GM21737 (cell line): ENCODE measurements around the gene PMFBP1.
A peak's percentile ranks its signal among the peaks of the same experiment; 100 is the strongest.

Experiments used
- ATAC-seq: cut with Tn5 transposase; IDR thresholded peaks from one replicate; pipeline ENCODE4 v1.9.1; 2021; ENCODE audit warnings: mild to moderate bottlenecking, moderate library complexity; ENCODE audit not compliant: unreplicated experiment

PMFBP1 gene

GRCh38 chr16:72172105-72173034 is at the start of gene PMFBP1:
Gene PMFBP1, minus strand, starts transcription at chr16:72172155. Its CDS starts 947 bp downstream, at chr16:72171208.
- ATAC-seq = peak; percentile 97

- no peak for ATAC-seq
Observed at GRCh38 chr16:72221630-72222024, 49.7 kb upstream of the PMFBP1 start.

DNA sequence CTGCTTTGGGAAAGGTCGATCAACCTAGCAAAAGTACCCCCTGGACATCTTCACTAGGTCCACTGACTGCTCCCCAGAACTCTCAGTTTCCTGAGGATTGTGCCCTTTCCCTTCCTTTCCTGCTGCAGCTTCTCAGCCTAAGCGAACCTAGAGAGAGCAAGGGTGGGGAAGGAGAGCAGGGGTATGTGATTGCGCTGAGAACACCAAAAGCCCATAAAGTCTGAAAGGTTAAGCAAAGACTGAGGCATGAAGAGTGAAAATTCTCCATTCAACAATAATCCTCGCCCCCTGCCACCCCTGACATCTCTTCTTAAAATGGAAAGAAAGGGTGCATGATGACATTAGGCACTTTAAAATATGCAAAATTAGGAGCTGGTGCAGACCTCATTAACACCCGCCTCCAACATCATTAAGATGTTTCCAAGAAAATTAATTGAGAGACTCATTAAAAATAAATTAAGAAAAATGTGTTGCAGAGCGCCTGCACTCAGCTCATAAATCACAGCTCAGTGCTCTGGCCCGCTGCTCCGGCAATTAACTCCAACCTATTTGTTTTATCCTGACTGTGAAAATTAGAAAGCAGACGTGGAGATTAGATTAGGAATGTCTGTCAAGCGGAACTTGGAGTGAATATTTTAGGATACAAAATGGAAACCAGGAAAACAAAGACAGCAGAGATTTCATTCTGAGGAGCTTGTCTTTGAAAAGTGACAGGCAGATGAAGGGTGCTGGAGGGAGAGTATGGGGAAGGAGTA is 49.1 kb upstream of the PMFBP1 start:
- ATAC-seq = no peak

DNA sequence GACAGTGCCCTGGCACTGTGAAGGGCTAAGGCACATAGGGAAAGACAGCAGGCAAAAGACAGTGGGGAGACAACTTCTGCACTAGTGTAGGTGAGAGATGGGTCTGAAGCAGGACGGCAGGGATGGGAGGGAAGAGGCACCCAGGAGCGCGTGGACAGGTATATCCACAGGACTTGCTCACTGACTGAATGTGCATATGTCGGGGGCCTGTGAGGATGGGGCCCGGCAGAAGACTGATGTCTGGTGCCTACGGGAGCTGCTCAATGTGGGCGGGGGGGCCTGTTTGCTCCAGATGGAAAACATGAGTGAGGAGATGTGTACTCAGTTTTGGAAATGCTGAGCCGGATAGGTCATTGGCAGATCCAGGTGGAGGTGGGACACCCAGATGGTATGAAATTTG is 47.3 kb upstream of the PMFBP1 start:
- ATAC-seq = no peak

GRCh38 chr16:72216767-72217166 is 44.8 kb upstream of the PMFBP1 start:
- no peak for ATAC-seq

GRCh38 chr16:72214821-72215220 is 42.9 kb upstream of the PMFBP1 start:
- ATAC-seq = no peak

DNA sequence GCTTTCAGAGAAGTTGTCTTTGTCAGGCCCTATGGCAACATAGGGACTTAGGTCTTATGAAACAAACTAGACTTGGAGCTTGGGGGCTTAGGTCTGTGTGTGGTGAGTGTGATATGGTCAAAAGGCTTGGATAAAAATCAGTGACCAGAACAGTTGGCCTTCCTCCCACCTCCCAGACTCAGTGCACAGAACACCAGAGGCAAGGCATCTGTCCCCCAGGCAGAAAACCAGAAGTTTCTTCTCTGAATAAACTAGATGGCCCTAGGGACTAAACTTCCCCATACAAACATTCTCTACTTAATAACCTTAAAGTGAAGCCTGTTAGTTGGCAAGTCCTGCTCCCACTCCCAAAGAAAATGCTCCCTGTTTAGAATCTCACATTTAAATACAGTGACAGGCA is 39.2 kb upstream of the PMFBP1 start:
- ATAC-seq = no peak

GRCh38 chr16:72210555-72210954 is 38.6 kb upstream of the PMFBP1 start:
- ATAC-seq = no peak

- no peak for ATAC-seq
Observed at GRCh38 chr16:72210072-72210471, 38.1 kb upstream of the PMFBP1 start.

- no peak for ATAC-seq
Observed at GRCh38 chr16:72206299-72206698, 34.3 kb upstream of the PMFBP1 start.

DNA sequence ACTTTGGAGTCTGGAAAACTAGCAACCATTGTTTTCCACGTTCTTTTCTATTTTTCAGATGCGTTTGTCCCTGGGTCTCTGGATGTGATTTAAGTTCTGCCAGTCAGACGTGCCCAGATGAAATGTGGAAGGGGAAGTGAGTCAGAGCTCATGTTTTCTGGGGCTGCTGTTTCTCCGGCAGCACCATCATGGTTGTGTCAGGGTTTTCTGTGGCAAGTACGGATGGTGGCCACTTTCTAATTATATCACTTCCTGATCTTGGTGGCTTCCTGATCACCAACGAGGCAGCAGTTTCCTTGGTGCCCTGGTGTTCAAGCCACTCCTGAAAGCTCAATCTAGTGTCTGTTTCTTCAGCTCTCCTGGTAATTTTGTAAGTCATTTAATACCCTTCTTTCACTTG is 31.4 kb upstream of the PMFBP1 start:
- peak; percentile 61 for ATAC-seq

- no peak for ATAC-seq
Observed at GRCh38 chr16:72202014-72202413, 30.1 kb upstream of the PMFBP1 start.

DNA sequence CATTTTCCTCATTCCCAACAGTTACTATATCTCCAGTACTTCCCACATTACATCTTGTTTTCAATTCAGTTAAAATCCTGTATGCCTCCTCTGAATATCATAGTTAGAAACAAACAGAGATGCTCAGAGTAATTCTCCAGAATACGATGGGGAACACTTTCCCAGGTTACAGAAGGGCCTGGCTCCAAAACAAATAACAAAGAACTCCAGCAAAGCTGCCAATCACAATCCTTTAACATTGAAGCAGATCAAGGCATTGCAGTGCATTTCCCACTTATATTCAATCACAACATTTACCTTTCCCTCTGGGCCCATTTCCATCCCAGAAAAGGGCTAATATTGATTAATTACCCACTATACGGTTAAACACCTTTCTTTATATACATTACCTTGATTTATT is 29.4 kb upstream of the PMFBP1 start:
- ATAC-seq = no peak

GRCh38 chr16:72199761-72200337 is 27.9 kb upstream of the PMFBP1 start:
- no peak for ATAC-seq

DNA sequence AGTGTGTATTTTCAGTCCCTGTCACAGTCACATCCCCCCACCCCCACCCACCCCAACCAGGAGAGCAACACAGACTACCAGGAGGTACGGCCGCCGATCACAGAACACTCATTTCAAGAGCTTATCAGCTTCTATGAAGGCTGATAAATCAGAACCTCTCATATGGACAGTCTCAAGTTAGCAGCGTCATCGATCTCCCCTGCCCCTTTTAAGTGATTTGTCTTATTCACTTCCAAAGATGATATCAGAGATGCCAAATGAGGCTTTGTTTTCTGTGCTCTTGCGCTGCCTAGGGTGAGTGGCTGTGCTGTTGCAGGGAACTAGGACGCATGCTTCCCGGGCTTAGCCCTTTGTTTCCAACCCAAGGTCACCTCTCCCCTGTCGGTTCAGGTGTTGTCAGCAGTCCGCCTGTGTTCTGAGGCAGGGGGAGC is 26.8 kb upstream of the PMFBP1 start:
- no peak for ATAC-seq

GRCh38 chr16:72198021-72198711 is 26.2 kb upstream of the PMFBP1 start:
- ATAC-seq = no peak

DNA sequence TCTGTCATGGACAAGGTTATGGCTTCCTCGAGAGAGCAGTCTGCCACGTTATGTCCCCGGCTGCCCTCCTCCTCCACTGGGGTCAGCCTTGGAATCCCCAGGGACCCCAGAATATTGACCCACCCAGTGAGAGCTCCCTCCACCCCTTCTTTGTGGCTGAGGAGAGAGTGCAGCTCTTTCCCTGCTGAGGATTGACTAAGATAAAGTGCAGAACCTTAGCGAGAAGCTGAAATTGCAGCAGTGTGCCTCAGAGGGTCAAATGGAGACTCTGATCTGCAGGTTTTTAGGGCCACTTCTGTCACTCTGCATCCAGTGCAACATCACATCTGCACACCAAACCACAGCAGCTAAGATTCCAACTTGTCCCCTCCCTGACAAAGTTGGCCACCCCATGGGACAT is 25.6 kb upstream of the PMFBP1 start:
- ATAC-seq = no peak

- no peak for ATAC-seq
Observed at GRCh38 chr16:72195609-72196008, 23.7 kb upstream of the PMFBP1 start.

GRCh38 chr16:72191551-72191950 is 19.6 kb upstream of the PMFBP1 start:
- no peak for ATAC-seq

GRCh38 chr16:72189865-72190371 is 18.0 kb upstream of the PMFBP1 start:
- ATAC-seq = no peak

GRCh38 chr16:72188541-72188940 is 16.6 kb upstream of the PMFBP1 start:
- ATAC-seq = no peak
